IMR-90 (cell line): ENCODE data around the gene COMMD1. TPM values are rescaled to one million over a fixed set of nuclear protein-coding genes. Genes with fewer than 3 reads are reported as not detected.

Source experiments
- ATAC-seq: fragments of 200-7000 bp; cut with Tn5 transposase; 2 replicates; pipeline ENCODE4 v1.9.1; 2020; ENCODE audit warnings: low read depth, mild to moderate bottlenecking, moderate library complexity
- BruUV-seq: library from RNA; stranded (reverse); fragments of 400-500 nt; replicated peaks from 2 replicates; lab custom pipeline; 2021; lab: Mats Ljungman, UMichigan
- CTCF ChIA-PET: fragments of 300-600 bp; formaldehyde crosslinking; extraction: SDS; loops from one replicate; lab custom pipeline; 2021; ENCODE audit warnings: antibody characterized with exemption; lab: Yijun Ruan, JAX
- POLR2A ChIA-PET: fragments of 300-600 bp; sonication (Branson Sonifier 250); formaldehyde crosslinking; loops from one replicate; lab custom pipeline; 2022; ENCODE audit warnings: antibody characterized with exemption; ENCODE audit not compliant: unreplicated experiment; lab: Charles Lee
- DNase-seq: peaks from one replicate; pipeline ENCODE4 v3.0.0; 2013
- H2AFZ ChIP-seq: replicated peaks from 2 replicates; pipeline ENCODE3; 2013; ENCODE audit warnings: low read length, mild to moderate bottlenecking; ENCODE audit not compliant: poor library complexity
- H2AK5ac ChIP-seq: 2 replicates; pipeline ENCODE4 v1.6.1; 2013; ENCODE audit warnings: low read depth, low read length, inconsistent platforms
- H2AK9ac ChIP-seq: replicated peaks from 2 replicates; pipeline ENCODE3; 2013; ENCODE audit warnings: mild to moderate bottlenecking, low read depth, low read length, moderate library complexity; ENCODE audit not compliant: poor library complexity
- H2BK120ac ChIP-seq: 2 replicates; pipeline ENCODE4 v1.6.1; 2013; ENCODE audit warnings: low read depth, low read length, inconsistent platforms
- H2BK15ac ChIP-seq: 3 replicates; pipeline ENCODE4 v1.6.1; 2013; ENCODE audit warnings: low read depth, low read length, inconsistent platforms
- H2BK20ac ChIP-seq: 2 replicates; pipeline ENCODE4 v1.6.1; 2013; ENCODE audit warnings: low read depth, mild to moderate bottlenecking, inconsistent platforms, low read length, moderate library complexity
- H2BK5ac ChIP-seq: 2 replicates; pipeline ENCODE4 v1.6.1; 2013; ENCODE audit warnings: mild to moderate bottlenecking, low read depth, low read length, inconsistent platforms; ENCODE audit not compliant: poor library complexity, severe bottlenecking
- H3K14ac ChIP-seq: replicated peaks from 2 replicates; pipeline ENCODE4 v1.6.1; 2013; ENCODE audit warnings: low read depth, low read length, inconsistent platforms
- H3K18ac ChIP-seq: 2 replicates; pipeline ENCODE4 v1.6.1; 2013; ENCODE audit warnings: low read depth, low read length, control low read depth
- H3K23ac ChIP-seq: 2 replicates; pipeline ENCODE4 v1.6.1; 2013; ENCODE audit warnings: low read depth, low read length, inconsistent platforms
- H3K27ac ChIP-seq: 2 replicates; pipeline ENCODE4 v1.5.1; 2013; ENCODE audit warnings: mild to moderate bottlenecking, control low read depth, low read length; ENCODE audit not compliant: insufficient read depth
- H3K27me3 ChIP-seq: 2 replicates; pipeline ENCODE4 v1.6.1; 2013; ENCODE audit warnings: low read length; ENCODE audit not compliant: control insufficient read depth, insufficient read depth
- H3K36me3 ChIP-seq: 2 replicates; pipeline ENCODE4 v1.6.1; 2013; ENCODE audit warnings: low read length, mixed read lengths; ENCODE audit not compliant: control insufficient read depth, insufficient read depth
- H3K4ac ChIP-seq: 2 replicates; pipeline ENCODE4 v1.6.1; 2013; ENCODE audit warnings: low read depth, low read length, inconsistent platforms
- H3K4me1 ChIP-seq: 2 replicates; pipeline ENCODE4 v1.6.1; 2013; ENCODE audit warnings: low read length, mixed read lengths; ENCODE audit not compliant: control insufficient read depth, insufficient read depth
- H3K4me2 ChIP-seq: 2 replicates; pipeline ENCODE4 v1.6.1; 2013; ENCODE audit warnings: low read depth, mild to moderate bottlenecking, control low read depth, low read length, moderate library complexity
- H3K4me3 ChIP-seq: 2 replicates; pipeline ENCODE4 v1.5.1; 2013; ENCODE audit warnings: low read depth, mild to moderate bottlenecking, control low read depth, low read length, moderate library complexity; ENCODE audit not compliant: insufficient read depth
- H3K56ac ChIP-seq: 2 replicates; pipeline ENCODE4 v1.6.1; 2013; ENCODE audit warnings: low read length, inconsistent platforms; ENCODE audit not compliant: insufficient read depth; ENCODE audit errors: extremely low read depth
- H3K79me1 ChIP-seq, 2 experiments: 2 replicates each; pipeline ENCODE4 v1.6.1; 2013; ENCODE audit warnings: low read length in 2 of 2, inconsistent platforms in 1 of 2, low read depth in 1 of 2
- H3K9ac ChIP-seq: 2 replicates; pipeline ENCODE4 v1.6.1; 2013; ENCODE audit warnings: low read depth, low read length, control low read depth
- H3K9me1 ChIP-seq: 2 replicates; pipeline ENCODE4 v1.6.1; 2013; ENCODE audit warnings: low read length, inconsistent platforms; ENCODE audit not compliant: insufficient read depth
- H3K9me3 ChIP-seq: 2 replicates; pipeline ENCODE4 v1.6.1; 2013; ENCODE audit warnings: low read length; ENCODE audit not compliant: control insufficient read depth, insufficient read depth
- H4K20me1 ChIP-seq: 2 replicates; pipeline ENCODE4 v1.6.1; 2013; ENCODE audit warnings: low read length, inconsistent platforms; ENCODE audit not compliant: insufficient read depth
- H4K5ac ChIP-seq: 2 replicates; pipeline ENCODE4 v1.6.1; 2013; ENCODE audit warnings: mild to moderate bottlenecking, low read depth, low read length, control low read depth
- H4K8ac ChIP-seq, 2 experiments: 2 replicates each; pipeline ENCODE4 v1.6.1; 2013; ENCODE audit warnings: low read depth in 2 of 2, low read length in 2 of 2, control low read depth in 1 of 2, inconsistent platforms in 1 of 2
- H4K91ac ChIP-seq: 2 replicates; pipeline ENCODE4 v1.6.1; 2013; ENCODE audit warnings: low read depth, low read length, inconsistent platforms; ENCODE audit not compliant: insufficient read depth
- BHLHE40 ChIP-seq: fragments of 150-350 bp; IDR thresholded peaks from 2 replicates; pipeline ENCODE4 v1.6.1; 2016; ENCODE audit warnings: mild to moderate bottlenecking, low read depth, low read length
- CEBPB ChIP-seq: IDR thresholded peaks from 2 replicates; pipeline ENCODE4 v1.6.1; 2012; ENCODE audit warnings: low read depth, low read length, improper control_type of control experiment
- CHD1 ChIP-seq: IDR thresholded peaks from 2 replicates; pipeline ENCODE4 v1.6.1; 2012; ENCODE audit warnings: low read depth, low read length, improper control_type of control experiment
- CTCF ChIP-seq: conservative IDR thresholded peaks from 2 replicates; pipeline ENCODE4 v1.5.1; 2012; ENCODE audit warnings: mild to moderate bottlenecking, low read depth, low read length, improper control_type of control experiment
- ELK1 ChIP-seq: fragments of 150-350 bp; IDR thresholded peaks from 2 replicates; pipeline ENCODE4 v1.6.1; 2016; ENCODE audit warnings: low read depth, mild to moderate bottlenecking, low read length, moderate library complexity, borderline replicate concordance
- FOS ChIP-seq: fragments of 150-350 bp; IDR thresholded peaks from 2 replicates; pipeline ENCODE4 v1.6.1; 2016; ENCODE audit warnings: low read depth, low read length
- MAFK ChIP-seq: IDR thresholded peaks from 2 replicates; pipeline ENCODE4 v1.6.1; 2012; ENCODE audit warnings: low read depth, low read length, improper control_type of control experiment
- MAZ ChIP-seq: IDR thresholded peaks from 2 replicates; pipeline ENCODE4 v1.6.1; 2012; ENCODE audit warnings: low read depth, mild to moderate bottlenecking, low read length, improper control_type of control experiment, moderate library complexity, borderline replicate concordance
- MXI1 ChIP-seq: IDR thresholded peaks from 2 replicates; pipeline ENCODE4 v1.6.1; 2012; ENCODE audit warnings: low read depth, mild to moderate bottlenecking, low read length, moderate library complexity, borderline replicate concordance
- NFE2L2 ChIP-seq: fragments of 150-350 bp; IDR thresholded peaks from 2 replicates; pipeline ENCODE4 v1.6.1; 2016; ENCODE audit warnings: low read depth, mild to moderate bottlenecking, low read length
- POLR2A ChIP-seq: IDR thresholded peaks from 2 replicates; pipeline ENCODE4 v1.6.1; 2012; ENCODE audit warnings: mild to moderate bottlenecking, low read depth, low read length
- RAD21 ChIP-seq: IDR thresholded peaks from 2 replicates; pipeline ENCODE4 v1.6.1; 2012; ENCODE audit warnings: low read length, improper control_type of control experiment
- RCOR1 ChIP-seq: IDR thresholded peaks from 2 replicates; pipeline ENCODE4 v1.6.1; 2012; ENCODE audit warnings: mild to moderate bottlenecking, low read length, improper control_type of control experiment; ENCODE audit not compliant: insufficient replicate concordance
- RFX5 ChIP-seq: IDR thresholded peaks from 2 replicates; pipeline ENCODE4 v1.8.0; 2012; ENCODE audit warnings: low read depth, mild to moderate bottlenecking, low read length, moderate library complexity
- SMC3 ChIP-seq: fragments of 150-350 bp; IDR thresholded peaks from 2 replicates; pipeline ENCODE4 v1.6.1; 2016; ENCODE audit warnings: low read depth, mild to moderate bottlenecking, antibody characterized with exemption, low read length, moderate library complexity
- USF2 ChIP-seq: fragments of 150-350 bp; IDR thresholded peaks from 2 replicates; pipeline ENCODE4 v1.6.1; 2017; ENCODE audit warnings: mild to moderate bottlenecking, antibody characterized with exemption, low read length, low read depth
- WGBS, 2 experiments: methylation state at CpG; one replicate each; pipeline versions ENCODE4 v1.1.5 to v1.1.7; 2013; ENCODE audit warnings: missing lambda C conversion rate in 2 of 2; ENCODE audit not compliant: insufficient read length in 1 of 2; ENCODE audit errors: extremely low coverage in 2 of 2; 5-methylcytosine and 5-hydroxymethylcytosine counted together
- dilution Hi-C: fragments of 300-500 bp; cut with HindIII; formaldehyde crosslinking; loops from one replicate; pipeline ENCODE4 v1.14.3; 2018; ENCODE audit warnings: low sequenced_read_pairs; ENCODE audit not compliant: unreplicated experiment
- in situ Hi-C: fragments of 300-500 bp; cut with MboI; formaldehyde crosslinking; loops from 3 replicates; pipeline ENCODE4 v1.14.3; 2019; ENCODE audit warnings: low sequenced_read_pairs, inconsistent platforms, mixed read lengths
- intact Hi-C: fragments of 100-400 bp; cut with micrococcal nuclease; formaldehyde crosslinking; loops from 2 replicates; pipeline ENCODE4 v1.10.0; 2022
- polyA plus RNA-seq, 3 experiments: library from polyadenylated mRNA; depleted of rRNA; stranded (reverse); fragments of >200 nt; gene quantifications; 2 replicates each; pipeline ENCODE4 v1.2.3, GENCODE V29; 2012; ENCODE audit warnings: low replicate concordance in 1 of 3
- total RNA-seq: library from RNA; depleted of rRNA; stranded (reverse); fragments of >200 nt; gene quantifications from 2 replicates; pipeline ENCODE4 v1.2.3, GENCODE V29; 2012

COMMD1 gene
- total and polyA plus RNA-seq, 2 of the 4 experiments (the other 2 are of a cell fraction) = 42.8 to 60.4 TPM

- Histone ChIP-seq H2BK5ac (no peak overlapping the region), H2AK9ac (no peak overlapping the region), H2BK120ac (no peak overlapping the region), H2BK15ac (no peak overlapping the region), H3K18ac (no peak overlapping the region), H3K14ac (no peak overlapping the region), H4K5ac (no peak overlapping the region), H3K27me3 (no peaks in the 10 kb centered on the region), H3K27ac (no peak overlapping the region), H3K4me2 (no peak overlapping the region), H3K79me1 (no peaks in the 10 kb centered on the region), H2AK5ac (no peak overlapping the region), H3K4me1 (no peaks in the 10 kb centered on the region), H2BK20ac (no peak overlapping the region), H4K20me1 (no peaks in the 10 kb centered on the region), H3K9me3 (no peaks in the 10 kb centered on the region), H3K23ac (no peak overlapping the region), H3K36me3 (no peaks in the 10 kb centered on the region), H3K9ac (no peak overlapping the region), H3K56ac (no peak overlapping the region), H2AFZ (no peak overlapping the region), H3K9me1 (no peaks in the 10 kb centered on the region), H3K4me3 (no peak overlapping the region), H3K4ac (no peak overlapping the region), H4K8ac (no peak overlapping the region), H4K91ac (no peak overlapping the region)
- no TSS peak for BruUV-seq
- TF ChIP-seq RCOR1 (no peak), NFE2L2 (no peak), RFX5 (no peak), SMC3 (no peak), CEBPB (no peak), CHD1 (no peak), ELK1 (no peak), MAFK (no peak), POLR2A (no peak), USF2 (no peak), FOS (no peak), CTCF (no peak), RAD21 (no peak), MAZ (no peak), BHLHE40 (no peak), MXI1 (no peak)
- dilution Hi-C loops = no loop called here
- CTCF ChIA-PET = no interaction called here
- ATAC-seq = no peak
- DNase-seq = no peak
- in situ Hi-C loops = no loop called here
- intact Hi-C loops = no loop called here
- POLR2A ChIA-PET = no interaction called here
- 100% methylated on average over 1 of the region's 3 CpGs; no CpG with 5 or more reads in 1 of the 2 experiments for WGBS, 2 experiments
These were observed 184.2 kb downstream of the COMMD1 start for GRCh38 chr2:62089658-62090057.
